Heart left ventricle (tissue), 16 donors: ENCODE results near the gene FBXW8. TPM values are rescaled to one million over a fixed set of nuclear protein-coding genes. Genes with fewer than 3 reads are reported as not detected.

Experiments used
- ATAC-seq, 4 donors: fragments of 200-7000 bp; cut with Tn5 transposase; one replicate each; pipeline ENCODE4 v1.9.1; 2020 to 2022; ENCODE audit warnings: moderate library complexity in 4 of 4, mild to moderate bottlenecking in 3 of 4, moderate number of reproducible peaks in 1 of 4
- DNase-seq, 5 donors: peaks; one replicate each; pipeline ENCODE4 v3.0.0-alpha.2; 2020
- H3K27ac ChIP-seq, 12 donors: fragments of 200-600 bp; sonication (generic) in 4 of 12; one replicate each; pipeline versions ENCODE4 v1.5.0 to v1.8.0; 2016 to 2022; ENCODE audit warnings: mild to moderate bottlenecking in 2 of 12
- H3K27me3 ChIP-seq, 9 donors: fragments of 200-600 bp; sonication (generic) in 2 of 9; one replicate each; pipeline versions ENCODE4 v1.5.1 to v1.8.0; 2016 to 2022; ENCODE audit warnings: mild to moderate bottlenecking in 3 of 9
- H3K36me3 ChIP-seq, 9 donors: fragments of 200-600 bp; sonication (generic) in 2 of 9; one replicate each; pipeline versions ENCODE4 v1.5.0 to v1.8.0; 2018 to 2022; ENCODE audit warnings: mild to moderate bottlenecking in 2 of 9
- H3K4me1 ChIP-seq, 12 donors: fragments of 200-600 bp; sonication (generic) in 4 of 12; one replicate each; pipeline versions ENCODE4 v1.5.0 to v1.8.0; 2016 to 2022; ENCODE audit warnings: mild to moderate bottlenecking in 3 of 12
- H3K4me3 ChIP-seq, 12 donors: fragments of 200-600 bp; sonication (generic) in 4 of 12; one replicate each; pipeline versions ENCODE4 v1.5.0 to v1.8.0; 2017 to 2022; ENCODE audit warnings: mild to moderate bottlenecking in 9 of 12, moderate library complexity in 4 of 12
- H3K9me3 ChIP-seq, 12 donors: fragments of 200-600 bp; sonication (generic) in 4 of 12; one replicate each; pipeline versions ENCODE4 v1.5.0 to v1.8.0; 2016 to 2022; ENCODE audit warnings: mild to moderate bottlenecking in 1 of 12
- CTCF ChIP-seq, 12 donors: fragments of 200-600 bp; sonication (generic) in 4 of 12; IDR thresholded peaks; one replicate each; pipeline versions ENCODE4 v1.5.0 to v1.8.0; 2018 to 2022; ENCODE audit warnings: antibody characterized with exemption in 12 of 12, mild to moderate bottlenecking in 5 of 12
- POLR2A ChIP-seq, 2 donors: fragments of 450-650 bp; IDR thresholded peaks; one replicate each; pipeline ENCODE4 v1.6.1; 2017; ENCODE audit warnings: antibody characterized with exemption in 2 of 2, mild to moderate bottlenecking in 2 of 2, moderate library complexity in 2 of 2
- WGBS, 4 donors: extraction: QIAGEN DNeasy Blood & Tissue Kit in 2 of 4; methylation state at CpG; one replicate each; pipeline versions ENCODE4 v1.1.5 to v1.1.7; 2013 to 2018; 5-methylcytosine and 5-hydroxymethylcytosine counted together
- intact Hi-C, 10 donors: fragments of 100-400 bp; cut with DNase I; formaldehyde crosslinking; loops; one replicate each; pipeline versions ENCODE4 v1.11.1 to v1.14.2; 2022
- polyA plus RNA-seq, 2 donors: library from polyadenylated mRNA; stranded (reverse); fragments of 200-250 nt; gene quantifications; one replicate each; pipeline ENCODE4 v1.2.3, GENCODE V29; 2013
- total RNA-seq, 9 donors: library from RNA; depleted of rRNA in 2 of 9; stranded (reverse); fragments of >200 nt in 2 of 9; fragmentation: NEBNext Ultra II Directional in 3 of 9; extraction: Animal tissue kit (Norgen Biotek cat#: 25700) in 3 of 9; gene quantifications; one replicate each; pipeline versions ENCODE4 v1.1.0 to v1.2.4, GENCODE V29; 2016 to 2023
- donor health status: ischemic (EF 13 %, LVEDD 7.1; RV severe dilation, severe dysfunction).
- donor health status: healthy with polysubstance abuse.
- donor health status: DM: no; HTN: yes; CAD: no.
- donor health status: DM: no; HTN: no; CAD: no.
- donor health status: ischemic (EF 25% LVEDD 6.9; RV normal size, moderate dysfunction).
- donor health status: ischemic (EF 25% LVEDD 5.7; RV mildly dilated, moderate dysfunction).
- donor health status: healthy.
- donor health status: DM: yes; HTN: yes; CAD: no.
- donor health status: ischemic (EF 35%, LVEDD 5.7; RV mildly dilated, moderate dysfunction).
- donor health status: nonischemic (EF 11% LVEDD 7.7; RV severe dilation, severe dysfunction).
- donor health status: DM: yes; HTN: yes; CAD: no.
- donor health status: PGD.
- donor health status: ischemic (EF 29% LVEDD 5.4; RV normal size, mild dysfunction).
- donor health status: nonischemic (EF 23%, LVEDD 6.1; RV moderate dilation, normal function).

The FBXW8 gene
- total and polyA plus RNA-seq, 11 donors, result 2.4 to 9.7 (median 7.0) TPM

DNA sequence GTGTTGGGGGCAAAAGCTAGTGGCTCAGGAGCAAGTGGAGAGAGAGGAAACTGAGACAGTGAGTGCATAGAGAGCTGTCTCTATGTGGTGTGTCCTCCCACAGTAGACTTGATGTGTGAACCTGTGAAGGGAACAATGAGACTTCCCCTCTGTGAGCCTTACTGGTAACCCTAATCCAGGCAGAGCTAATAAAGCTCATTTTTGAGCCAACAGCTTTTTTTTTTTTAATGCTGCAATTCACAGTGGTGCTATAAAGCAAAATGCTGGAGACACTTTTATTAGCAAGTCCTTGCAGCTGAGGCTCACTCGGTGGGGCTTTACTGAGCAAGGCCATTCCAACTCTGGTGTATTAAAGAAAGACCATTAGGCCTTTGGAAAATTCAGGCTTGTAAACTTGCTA is 26.9 kb downstream of the FBXW8 start:
- no peaks in the 10 kb centered on the region for H3K27me3 ChIP-seq
- WGBS, 4 donors, result 77 to 86% (median 84%) methylated on average over 1 of the region's 1 CpG
- peaks cover 0 to 8% (median 0%) of the 10 kb centered on the region in 9 donors for H3K36me3 ChIP-seq
- H3K4me1 ChIP-seq, result peaks cover 0 to 42% (median 22%) of the 10 kb centered on the region in 12 donors
- intact Hi-C loops, result no loop called here
- no peak for ATAC-seq
- TF ChIP-seq POLR2A (IDR thresholded peaks at IDR 0.05) (no peak), CTCF (IDR thresholded peaks at IDR 0.05) (no peak)
- DNase-seq, result no peak
- H3K27ac ChIP-seq, result no peak overlapping the region
- no peak overlapping the region for H3K4me3 ChIP-seq
- peaks cover 0 to 14% (median 2%) of the 10 kb centered on the region in 12 donors for H3K9me3 ChIP-seq

DNA sequence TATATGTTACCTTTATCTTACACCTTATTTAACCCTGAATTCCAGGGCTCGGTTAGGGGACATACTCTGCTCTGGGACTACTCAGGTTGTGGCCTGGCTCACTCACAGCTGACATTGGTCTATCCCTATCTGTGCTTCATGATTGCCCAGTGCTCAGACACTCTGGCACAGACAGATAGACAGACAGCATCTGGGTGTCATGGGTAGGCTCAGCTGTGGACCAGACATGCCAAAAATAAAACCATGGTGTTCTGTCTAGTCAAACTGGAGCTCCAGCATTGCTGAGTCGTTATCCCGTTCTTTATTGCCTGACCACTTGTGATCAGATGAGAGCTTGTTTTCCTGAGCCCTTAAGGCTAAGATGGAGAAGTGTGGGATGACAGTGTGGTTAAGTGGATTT is 29.0 kb downstream of the FBXW8 start:
- H3K27me3 ChIP-seq, result no peaks in the 10 kb centered on the region
- H3K27ac ChIP-seq, result peak overlapping the region in 4 of 12 donors; percentile 11 to 50 (median 39)
- 54 to 60% (median 58%) methylated on average over 3 of the region's 3 CpGs for whole genome bisulfite sequencing, 4 donors
- peaks cover 0 to 31% (median 9%) of the 10 kb centered on the region in 12 donors for H3K9me3 ChIP-seq
- TF ChIP-seq CTCF (IDR thresholded peaks at IDR 0.05) (no peak), POLR2A (IDR thresholded peaks at IDR 0.05) (no peak)
- peak; percentile 95 to 96 (median 96) for ATAC-seq
- no peak overlapping the region for H3K4me3 ChIP-seq
- peak in 4 of 5 donors; percentile 44 to 64 (median 53) for DNase-seq
- peaks cover 0 to 11% (median 0%) of the 10 kb centered on the region in 9 donors for H3K36me3 ChIP-seq
- intact Hi-C loops, result no loop called here
- H3K4me1 ChIP-seq, result peaks cover 0 to 31% (median 11%) of the 10 kb centered on the region in 12 donors

GRCh38 chr12:116941188-116941587 is 30.4 kb downstream of the FBXW8 start:
- no peaks in the 10 kb centered on the region for H3K27me3 ChIP-seq
- WGBS, 4 donors, result 91 to 97% (median 96%) methylated on average over 5 of the region's 5 CpGs
- no peak for ATAC-seq
- intact Hi-C loops, result no loop called here
- H3K27ac ChIP-seq, result no peak overlapping the region
- TF ChIP-seq POLR2A (IDR thresholded peaks at IDR 0.05) (no peak), CTCF (IDR thresholded peaks at IDR 0.05) (no peak)
- H3K9me3 ChIP-seq, result peaks cover 0 to 31% (median 9%) of the 10 kb centered on the region in 12 donors
- no peak for DNase-seq
- H3K36me3 ChIP-seq, result peaks cover 0 to 20% (median 7%) of the 10 kb centered on the region in 9 donors
- H3K4me3 ChIP-seq, result no peak overlapping the region
- H3K4me1 ChIP-seq, result peaks cover 0 to 32% (median 8%) of the 10 kb centered on the region in 12 donors

GRCh38 chr12:116943419-116944372 is 32.9 kb downstream of the FBXW8 start:
- H3K27ac ChIP-seq, result peak overlapping the region in 2 of 12 donors; percentile 5 to 31
- H3K27me3 ChIP-seq, result no peaks in the 10 kb centered on the region
- TF ChIP-seq POLR2A (IDR thresholded peaks at IDR 0.05) (no peak), CTCF (IDR thresholded peaks at IDR 0.05) (no peak)
- intact Hi-C loops, result no loop called here
- H3K36me3 ChIP-seq, result peaks cover 0 to 35% (median 20%) of the 10 kb centered on the region in 9 donors
- H3K9me3 ChIP-seq, result peaks cover 0 to 29% (median 9%) of the 10 kb centered on the region in 12 donors
- peak in 2 of 4 donors; percentile 59 to 70 for ATAC-seq
- H3K4me3 ChIP-seq, result no peak overlapping the region
- H3K4me1 ChIP-seq, result peaks cover 0 to 36% (median 6%) of the 10 kb centered on the region in 12 donors
- 61 to 79% (median 68%) methylated on average over 6 of the region's 6 CpGs for WGBS, 4 donors
- DNase-seq, result peak in 2 of 5 donors; percentile 49 to 54
